ENCODE measurements around the gene TRIM43B.
"Not testable (repeated sequence)": the region's sequence is repeated elsewhere in the genome, so short reads cannot be mapped to it uniquely, and the experiment has no call there.

DNA sequence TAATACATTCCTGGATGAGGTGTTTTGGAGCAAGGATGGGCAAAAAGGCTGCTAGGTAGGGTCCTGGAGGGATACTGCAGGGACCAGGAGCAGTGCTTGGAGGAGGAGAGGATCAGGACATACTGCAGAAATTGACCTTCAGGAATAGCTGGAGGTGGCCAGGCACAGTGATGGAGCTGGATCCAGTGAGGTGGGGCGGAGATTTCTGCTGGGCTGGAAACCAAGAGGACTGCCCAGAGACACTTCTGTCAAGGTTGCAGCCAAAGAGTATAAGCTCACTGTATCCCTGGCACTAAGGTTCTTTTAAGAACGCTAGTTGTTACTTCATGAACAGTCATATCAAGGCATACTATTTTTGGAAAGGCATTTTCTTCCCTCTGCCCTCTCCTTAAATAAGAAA is 39.2 kb downstream of the TRIM43B start:
- TF ChIP-seq, protein P1, sequence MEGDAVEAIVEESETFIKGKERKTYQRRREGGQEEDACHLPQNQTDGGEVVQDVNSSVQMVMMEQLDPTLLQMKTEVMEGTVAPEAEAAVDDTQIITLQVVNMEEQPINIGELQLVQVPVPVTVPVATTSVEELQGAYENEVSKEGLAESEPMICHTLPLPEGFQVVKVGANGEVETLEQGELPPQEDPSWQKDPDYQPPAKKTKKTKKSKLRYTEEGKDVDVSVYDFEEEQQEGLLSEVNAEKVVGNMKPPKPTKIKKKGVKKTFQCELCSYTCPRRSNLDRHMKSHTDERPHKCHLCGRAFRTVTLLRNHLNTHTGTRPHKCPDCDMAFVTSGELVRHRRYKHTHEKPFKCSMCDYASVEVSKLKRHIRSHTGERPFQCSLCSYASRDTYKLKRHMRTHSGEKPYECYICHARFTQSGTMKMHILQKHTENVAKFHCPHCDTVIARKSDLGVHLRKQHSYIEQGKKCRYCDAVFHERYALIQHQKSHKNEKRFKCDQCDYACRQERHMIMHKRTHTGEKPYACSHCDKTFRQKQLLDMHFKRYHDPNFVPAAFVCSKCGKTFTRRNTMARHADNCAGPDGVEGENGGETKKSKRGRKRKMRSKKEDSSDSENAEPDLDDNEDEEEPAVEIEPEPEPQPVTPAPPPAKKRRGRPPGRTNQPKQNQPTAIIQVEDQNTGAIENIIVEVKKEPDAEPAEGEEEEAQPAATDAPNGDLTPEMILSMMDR (IDR thresholded peaks at IDR 0.05 in 2 of 3, conservative IDR thresholded peaks at IDR 0.05 in 1 of 3; ENCODE audit: borderline replicate concordance in 1 of 3, insufficient read depth in 1 of 3, low read depth in 2 of 3, low read length in 2 of 3), result not testable (repeated sequence)
- TF ChIP-seq POLR2A (IDR thresholded peaks at IDR 0.05; ENCODE audit: borderline replicate concordance, extremely low read depth, insufficient read depth, insufficient read length); ELF1 (IDR thresholded peaks at IDR 0.05; ENCODE audit: borderline replicate concordance, low read depth): not testable (repeated sequence)
- TF ChIP-seq, protein P2, sequence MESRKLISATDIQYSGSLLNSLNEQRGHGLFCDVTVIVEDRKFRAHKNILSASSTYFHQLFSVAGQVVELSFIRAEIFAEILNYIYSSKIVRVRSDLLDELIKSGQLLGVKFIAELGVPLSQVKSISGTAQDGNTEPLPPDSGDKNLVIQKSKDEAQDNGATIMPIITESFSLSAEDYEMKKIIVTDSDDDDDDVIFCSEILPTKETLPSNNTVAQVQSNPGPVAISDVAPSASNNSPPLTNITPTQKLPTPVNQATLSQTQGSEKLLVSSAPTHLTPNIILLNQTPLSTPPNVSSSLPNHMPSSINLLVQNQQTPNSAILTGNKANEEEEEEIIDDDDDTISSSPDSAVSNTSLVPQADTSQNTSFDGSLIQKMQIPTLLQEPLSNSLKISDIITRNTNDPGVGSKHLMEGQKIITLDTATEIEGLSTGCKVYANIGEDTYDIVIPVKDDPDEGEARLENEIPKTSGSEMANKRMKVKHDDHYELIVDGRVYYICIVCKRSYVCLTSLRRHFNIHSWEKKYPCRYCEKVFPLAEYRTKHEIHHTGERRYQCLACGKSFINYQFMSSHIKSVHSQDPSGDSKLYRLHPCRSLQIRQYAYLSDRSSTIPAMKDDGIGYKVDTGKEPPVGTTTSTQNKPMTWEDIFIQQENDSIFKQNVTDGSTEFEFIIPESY (IDR thresholded peaks at IDR 0.05; ENCODE audit: extremely low read depth, insufficient replicate concordance, low read length), result not testable (repeated sequence)

All from HCT116 (cell line).